NCI-H2107 (cell line): Measurements from ENCODE around the gene VAMP2.

Experiments
- DNase-seq: peaks from one replicate; lab custom pipeline; 2025; lab: John Stamatoyannopoulos, UW

The VAMP2 gene

GRCh38 chr17:8155231-8155995 is 7.3 kb downstream of the VAMP2 start:
- DNase-seq: no peak

GRCh38 chr17:8154608-8155155 is 8.1 kb downstream of the VAMP2 start:
- DNase-seq: no peak

GRCh38 chr17:8153957-8154607 is 8.7 kb downstream of the VAMP2 start:
- peak; percentile 9 for DNase-seq

- DNase-seq: no peak
These were observed 9.2 kb downstream of the VAMP2 start for GRCh38 chr17:8153525-8153956.

GRCh38 chr17:8153031-8153451 is 9.7 kb downstream of the VAMP2 start:
- no peak for DNase-seq

- peak; percentile 45 for DNase-seq
These were observed 10.5 kb downstream of the VAMP2 start, which contains the start of gene PER1 for GRCh38 chr17:8152112-8152775. TSS of gene PER1 (minus strand) at chr17:8152404. CDS start at chr17:8150706, 1,698 bp downstream.

GRCh38 chr17:8151641-8152111 is 11.1 kb downstream of the VAMP2 start:
- no peak for DNase-seq

- DNase-seq: no peak
These were observed 11.6 kb downstream of the VAMP2 start for GRCh38 chr17:8151120-8151640.

GRCh38 chr17:8150194-8151119 is 12.3 kb downstream of the VAMP2 start:
- no peak for DNase-seq

- no peak for DNase-seq
These were observed 13.1 kb downstream of the VAMP2 start for GRCh38 chr17:8149419-8150193.

- no peak for DNase-seq
These were observed 14.2 kb downstream of the VAMP2 start for GRCh38 chr17:8148560-8148959.

- no peak for DNase-seq
These were observed 14.8 kb downstream of the VAMP2 start for GRCh38 chr17:8147805-8148404.

GRCh38 chr17:8147141-8147804 is 15.5 kb downstream of the VAMP2 start:
- no peak for DNase-seq

- DNase-seq: no peak
These were observed 16.2 kb downstream of the VAMP2 start for GRCh38 chr17:8146381-8147140.

GRCh38 chr17:8145811-8146210 is 16.9 kb downstream of the VAMP2 start:
- no peak for DNase-seq

GRCh38 chr17:8144401-8145231 is 18.1 kb downstream of the VAMP2 start:
- DNase-seq: no peak

- DNase-seq: no peak
These were observed 19.0 kb downstream of the VAMP2 start for GRCh38 chr17:8143581-8144400.
